GM10266 (cell line): ENCODE results near the gene MAD1L1.

Experiments used
- DNase-seq: peaks from one replicate; pipeline ENCODE4 v3.0.0; 2012; ENCODE audit errors: extremely low spot score
- TF ChIP-seq, protein P1 (sequence below): IDR thresholded peaks from 2 replicates; pipeline ENCODE4 v1.5.1; 2012; ENCODE audit warnings: mild to moderate bottlenecking, low read depth; ENCODE audit not compliant: control insufficient read depth, insufficient read depth; ENCODE audit errors: missing control alignments

The MAD1L1 gene

DNA sequence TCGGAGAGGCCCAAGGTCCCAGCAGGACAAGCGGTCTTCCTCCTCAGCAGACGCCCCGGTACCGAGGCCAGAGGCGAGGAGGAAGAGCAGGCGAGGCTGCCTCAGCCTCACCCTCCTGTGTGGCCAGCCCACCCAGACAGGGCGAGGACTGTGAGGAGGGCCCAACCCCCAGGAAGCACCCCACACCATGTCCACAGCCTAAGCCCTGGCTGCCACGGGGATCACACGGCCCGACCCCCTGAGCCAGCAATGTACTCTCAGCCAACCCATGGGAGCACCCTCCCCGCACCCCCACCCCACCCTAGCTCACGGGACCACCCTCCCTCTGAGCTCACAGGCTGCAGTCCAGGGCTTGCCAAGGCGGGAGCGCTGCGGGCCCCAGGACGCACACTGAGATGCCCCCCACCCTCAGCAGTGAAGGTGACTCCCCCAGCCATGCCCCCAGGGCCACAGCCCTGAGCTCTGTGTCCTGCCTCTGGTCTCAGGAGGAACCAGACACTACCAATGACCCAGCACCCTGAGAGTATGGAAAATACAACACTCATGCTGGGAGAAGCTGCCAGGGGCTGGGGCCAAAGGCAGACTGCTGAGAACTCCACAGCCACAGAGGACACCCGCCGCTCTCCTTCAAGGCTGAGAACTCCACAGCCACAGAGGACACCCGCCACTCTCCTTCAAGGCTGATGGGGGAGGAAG is 93.6 kb downstream of the MAD1L1 start:
- TF ChIP-seq, protein P1, sequence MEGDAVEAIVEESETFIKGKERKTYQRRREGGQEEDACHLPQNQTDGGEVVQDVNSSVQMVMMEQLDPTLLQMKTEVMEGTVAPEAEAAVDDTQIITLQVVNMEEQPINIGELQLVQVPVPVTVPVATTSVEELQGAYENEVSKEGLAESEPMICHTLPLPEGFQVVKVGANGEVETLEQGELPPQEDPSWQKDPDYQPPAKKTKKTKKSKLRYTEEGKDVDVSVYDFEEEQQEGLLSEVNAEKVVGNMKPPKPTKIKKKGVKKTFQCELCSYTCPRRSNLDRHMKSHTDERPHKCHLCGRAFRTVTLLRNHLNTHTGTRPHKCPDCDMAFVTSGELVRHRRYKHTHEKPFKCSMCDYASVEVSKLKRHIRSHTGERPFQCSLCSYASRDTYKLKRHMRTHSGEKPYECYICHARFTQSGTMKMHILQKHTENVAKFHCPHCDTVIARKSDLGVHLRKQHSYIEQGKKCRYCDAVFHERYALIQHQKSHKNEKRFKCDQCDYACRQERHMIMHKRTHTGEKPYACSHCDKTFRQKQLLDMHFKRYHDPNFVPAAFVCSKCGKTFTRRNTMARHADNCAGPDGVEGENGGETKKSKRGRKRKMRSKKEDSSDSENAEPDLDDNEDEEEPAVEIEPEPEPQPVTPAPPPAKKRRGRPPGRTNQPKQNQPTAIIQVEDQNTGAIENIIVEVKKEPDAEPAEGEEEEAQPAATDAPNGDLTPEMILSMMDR, result no peak
- DNase-seq, result no peak

GRCh38 chr7:2138146-2138765 is 94.5 kb downstream of the MAD1L1 start:
- peak; percentile 93 for DNase-seq

GRCh38 chr7:2134740-2135139 is 98.0 kb downstream of the MAD1L1 start:
- no peak for DNase-seq

More at GRCh38 chr7:2138146-2138765, 94.5 kb downstream of the MAD1L1 start:
- TF ChIP-seq, protein P1, result no peak

GRCh38 chr7:2132243-2132642 is 100.5 kb downstream of the MAD1L1 start:
- no peak for DNase-seq
- TF ChIP-seq, protein P1, result no peak

More at GRCh38 chr7:2134740-2135139, 98.0 kb downstream of the MAD1L1 start:
- TF ChIP-seq, protein P1, result no peak

- TF ChIP-seq, protein P1, result no peak
- DNase-seq, result no peak
Observed at GRCh38 chr7:2131800-2132199, 100.9 kb downstream of the MAD1L1 start.

- DNase-seq, result no peak
- TF ChIP-seq, protein P1, result no peak
Observed at GRCh38 chr7:2131341-2131740, 101.4 kb downstream of the MAD1L1 start.

DNA sequence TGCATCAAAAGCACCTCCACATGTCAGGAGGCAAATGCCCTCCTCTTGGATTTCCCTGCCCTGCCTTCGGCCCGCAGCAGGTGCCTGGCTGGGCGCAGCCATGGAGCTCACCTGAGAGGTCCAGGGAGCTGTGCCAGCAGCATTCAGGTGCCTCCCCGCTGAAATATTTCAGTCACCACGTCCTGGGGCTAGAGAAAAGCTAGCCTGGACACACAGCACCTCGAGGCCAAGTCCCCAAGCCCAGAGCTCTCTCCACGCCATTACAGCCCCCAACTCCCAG is 102.7 kb downstream of the MAD1L1 start:
- TF ChIP-seq, protein P1, result no peak
- DNase-seq, result no peak
